HG03066 (cell line): ENCODE data around the gene VWF.
"Not testable (repeated sequence)": the region's sequence is repeated elsewhere in the genome, so short reads cannot be mapped to it uniquely, and the experiment has no call there.

Experiments
- ATAC-seq: cut with Tn5 transposase; IDR thresholded peaks from one replicate; pipeline ENCODE4 v1.9.1; 2021; ENCODE audit warnings: low read depth; ENCODE audit not compliant: unreplicated experiment

The VWF gene

GRCh38 chr12:6146509-6146908 lies 22.0 kb upstream of the VWF start:
- ATAC-seq = no peak

- ATAC-seq = no peak
These were observed 21.1 kb upstream of the VWF start for GRCh38 chr12:6145564-6145963.

- ATAC-seq = no peak
These were observed 18.8 kb upstream of the VWF start for GRCh38 chr12:6143303-6143675.

- not testable (repeated sequence) for ATAC-seq
These were observed 18.2 kb upstream of the VWF start for GRCh38 chr12:6142368-6143302.

GRCh38 chr12:6141731-6142367 lies 17.4 kb upstream of the VWF start:
- ATAC-seq = not testable (repeated sequence)

GRCh38 chr12:6140651-6141447 lies 16.4 kb upstream of the VWF start:
- no peak for ATAC-seq

GRCh38 chr12:6135071-6135470 lies 10.6 kb upstream of the VWF start:
- no peak for ATAC-seq

GRCh38 chr12:6133642-6134041 lies 9.2 kb upstream of the VWF start:
- ATAC-seq = no peak

GRCh38 chr12:6132496-6132895 lies 8.0 kb upstream of the VWF start:
- no peak for ATAC-seq

GRCh38 chr12:6125310-6125608 lies 789 bp upstream of the VWF start:
- ATAC-seq = no peak

- ATAC-seq = no peak
These were observed 1.2 kb downstream of the VWF start for GRCh38 chr12:6123258-6123657.

GRCh38 chr12:6122201-6122600 lies 2.3 kb downstream of the VWF start:
- no peak for ATAC-seq

- ATAC-seq = no peak
These were observed 3.5 kb downstream of the VWF start for GRCh38 chr12:6120796-6121473.

GRCh38 chr12:6118891-6119568 lies 5.4 kb downstream of the VWF start:
- ATAC-seq = no peak

GRCh38 chr12:6116471-6117021 lies 7.9 kb downstream of the VWF start:
- ATAC-seq = no peak

GRCh38 chr12:6115389-6115788 lies 9.1 kb downstream of the VWF start:
- ATAC-seq = no peak

GRCh38 chr12:6114476-6114870 lies 10.0 kb downstream of the VWF start:
- ATAC-seq = no peak

GRCh38 chr12:6113691-6114475 lies 10.6 kb downstream of the VWF start:
- no peak for ATAC-seq

GRCh38 chr12:6112004-6112403 lies 12.5 kb downstream of the VWF start:
- no peak for ATAC-seq
